ENCODE results near the gene PTGIR. TPM values are rescaled to one million over a fixed set of nuclear protein-coding genes. Genes with fewer than 3 reads are reported as not detected.

Gene PTGIR
- total and polyA plus RNA-seq, 10 of the 15 experiments (the other 5 are each of a cell fraction or from before 2014, with no cell fraction given): 0.34 to 29.1 (median 9.9) TPM

DNA sequence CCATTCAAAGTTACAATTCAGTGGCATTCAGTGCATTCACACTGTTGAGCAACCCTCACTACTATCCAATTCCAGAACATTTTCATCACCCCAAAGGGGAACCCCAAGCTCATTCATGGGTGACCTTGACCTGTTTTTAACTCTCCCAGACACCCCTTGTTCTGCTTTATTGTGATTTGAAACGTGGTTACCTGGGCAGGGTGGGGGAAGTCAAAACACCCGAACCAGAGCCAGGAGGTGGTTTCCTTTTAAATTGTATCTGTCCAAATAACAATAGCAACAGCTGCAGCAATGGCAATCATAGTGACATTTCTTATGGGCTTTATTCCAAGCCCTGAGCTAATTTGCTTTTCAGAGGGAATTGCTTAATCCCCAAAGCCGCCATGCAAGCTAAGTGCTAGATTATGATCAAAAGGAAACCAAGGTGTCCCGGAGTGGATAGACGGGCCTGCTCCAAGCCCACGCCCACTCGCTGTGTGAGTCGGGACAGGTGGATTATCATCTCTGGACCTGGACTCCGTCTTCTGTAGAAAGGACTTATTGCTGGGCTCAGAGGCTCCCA is 6.1 kb downstream of the PTGIR start (continued):
- TF ChIP-seq ZBTB11 (CRISPR knock-in tag; IDR thresholded peaks at IDR 0.05) (no peak), SMARCA5 (IDR thresholded peaks at IDR 0.05) (0 out of 2 replicates have a peak, but pooled peaks have one; percentile 75), HDAC2 (IDR thresholded peaks at IDR 0.05) (no peak), SMC3 (IDR thresholded peaks at IDR 0.05; ENCODE audit: borderline replicate concordance, low read length) (no peak; the same call in 1 of the 2 replicates), BCL11A (IDR thresholded peaks at IDR 0.05; ENCODE audit: low read depth, low read length) (0 out of 2 replicates have a peak, but pooled peaks have one; percentile 28), SUZ12 (IDR thresholded peaks at IDR 0.05; ENCODE audit: unreplicated experiment) (no peak), RUNX3 (IDR thresholded peaks at IDR 0.05; ENCODE audit: low read length) (peak; percentile 85), ESRRA (IDR thresholded peaks at IDR 0.05; ENCODE audit: low read length) (peak; percentile 88), IKZF1 (conservative IDR thresholded peaks at IDR 0.05) (peak; percentile 70), CBX3 (IDR thresholded peaks at IDR 0.05; ENCODE audit: borderline replicate concordance, low read depth) (no peak), WRNIP1 (IDR thresholded peaks at IDR 0.05; ENCODE audit: borderline replicate concordance, low read depth, low read length) (no peak), ZNF592 (IDR thresholded peaks at IDR 0.05) (no peak), KLF5 (IDR thresholded peaks at IDR 0.05; ENCODE audit: partially characterized antibody) (no peak), ZBTB33 (IDR thresholded peaks at IDR 0.05) (no peak), JUND (IDR thresholded peaks at IDR 0.05; ENCODE audit: low read depth, low read length) (no peak)
- TF ChIP-seq, protein P1, sequence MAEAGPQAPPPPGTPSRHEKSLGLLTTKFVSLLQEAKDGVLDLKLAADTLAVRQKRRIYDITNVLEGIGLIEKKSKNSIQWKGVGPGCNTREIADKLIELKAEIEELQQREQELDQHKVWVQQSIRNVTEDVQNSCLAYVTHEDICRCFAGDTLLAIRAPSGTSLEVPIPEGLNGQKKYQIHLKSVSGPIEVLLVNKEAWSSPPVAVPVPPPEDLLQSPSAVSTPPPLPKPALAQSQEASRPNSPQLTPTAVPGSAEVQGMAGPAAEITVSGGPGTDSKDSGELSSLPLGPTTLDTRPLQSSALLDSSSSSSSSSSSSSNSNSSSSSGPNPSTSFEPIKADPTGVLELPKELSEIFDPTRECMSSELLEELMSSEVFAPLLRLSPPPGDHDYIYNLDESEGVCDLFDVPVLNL (IDR thresholded peaks at IDR 0.05; ENCODE audit: low read depth, low read length): no peak
- TF ChIP-seq, protein P2, sequence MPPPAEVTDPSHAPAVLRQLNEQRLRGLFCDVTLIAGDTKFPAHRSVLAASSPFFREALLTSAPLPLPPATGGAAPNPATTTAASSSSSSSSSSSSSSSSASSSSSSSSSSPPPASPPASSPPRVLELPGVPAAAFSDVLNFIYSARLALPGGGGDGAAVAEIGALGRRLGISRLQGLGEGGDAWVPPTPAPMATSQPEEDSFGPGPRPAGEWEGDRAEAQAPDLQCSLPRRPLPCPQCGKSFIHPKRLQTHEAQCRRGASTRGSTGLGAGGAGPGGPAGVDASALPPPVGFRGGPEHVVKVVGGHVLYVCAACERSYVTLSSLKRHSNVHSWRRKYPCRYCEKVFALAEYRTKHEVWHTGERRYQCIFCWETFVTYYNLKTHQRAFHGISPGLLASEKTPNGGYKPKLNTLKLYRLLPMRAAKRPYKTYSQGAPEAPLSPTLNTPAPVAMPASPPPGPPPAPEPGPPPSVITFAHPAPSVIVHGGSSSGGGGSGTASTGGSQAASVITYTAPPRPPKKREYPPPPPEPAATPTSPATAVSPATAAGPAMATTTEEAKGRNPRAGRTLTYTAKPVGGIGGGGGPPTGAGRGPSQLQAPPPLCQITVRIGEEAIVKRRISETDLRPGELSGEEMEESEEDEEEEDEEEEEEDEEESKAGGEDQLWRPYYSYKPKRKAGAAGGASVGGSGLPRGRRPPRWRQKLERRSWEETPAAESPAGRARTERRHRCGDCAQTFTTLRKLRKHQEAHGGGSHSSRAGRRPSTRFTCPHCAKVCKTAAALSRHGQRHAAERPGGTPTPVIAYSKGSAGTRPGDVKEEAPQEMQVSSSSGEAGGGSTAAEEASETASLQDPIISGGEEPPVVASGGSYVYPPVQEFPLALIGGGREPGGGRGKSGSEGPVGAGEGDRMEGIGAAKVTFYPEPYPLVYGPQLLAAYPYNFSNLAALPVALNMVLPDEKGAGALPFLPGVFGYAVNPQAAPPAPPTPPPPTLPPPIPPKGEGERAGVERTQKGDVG (CRISPR knock-in tag; IDR thresholded peaks at IDR 0.05): no peak

All from GM12878 (cell line).